ENCODE results near the gene C4orf33.

GRCh38 chr4:129136433-129136832 is 40.5 kb downstream of the C4orf33 start:
- TF ChIP-seq CTCF (IDR thresholded peaks at IDR 0.05; ENCODE audit: poor library complexity) (no peak), EZH2phosphoT487 (IDR thresholded peaks at IDR 0.05; ENCODE audit: low read depth, severe bottlenecking, unreplicated experiment) (no peak)

Measured in hepatocyte (in vitro differentiated cells).